ENCODE results near the gene ELOB. TPM values are rescaled to one million over a fixed set of nuclear protein-coding genes. Genes with fewer than 3 reads are reported as not detected.

Gene ELOB
- 236 and 269 TPM in 2 replicates for total RNA-seq (2014; rRNA removed; shearing (Covaris generic))

GRCh38 chr16:2777231-2777902 lies at the start of gene ELOB:
Gene ELOB, minus strand, starts transcription at chr16:2777280. Its CDS starts 41 bp downstream, at chr16:2777239.
- Histone ChIP-seq H3K4me3 (ENCODE audit: insufficient read depth, low read depth, low read length) (peak within 1 kb of the TSS; percentile 98), H3K27me3 (ENCODE audit: control insufficient read depth, insufficient read depth, low read length) (no peaks in the 10 kb centered on the region), H3K36me3 (replicated peaks; ENCODE audit: control insufficient read depth, insufficient read depth, low read length) (peaks cover 17% of the 10 kb centered on the region)
- peak; percentile 99 for DNase-seq

- Histone ChIP-seq H3K36me3 (replicated peaks; ENCODE audit: control insufficient read depth, insufficient read depth, low read length) (no peaks in the 10 kb centered on the region), H3K4me3 (ENCODE audit: insufficient read depth, low read depth, low read length) (no peak overlapping the region), H3K27me3 (ENCODE audit: control insufficient read depth, insufficient read depth, low read length) (no peaks in the 10 kb centered on the region)
- peak; percentile 28 for DNase-seq
These were observed 48.8 kb upstream of the ELOB start for GRCh38 chr16:2825906-2826305.

GRCh38 chr16:2825049-2825742 lies 48.1 kb upstream of the ELOB start:
- H3K4me3 ChIP-seq (ENCODE audit: insufficient read depth, low read depth, low read length) = no peak overlapping the region
- H3K27me3 ChIP-seq (ENCODE audit: control insufficient read depth, insufficient read depth, low read length) = no peaks in the 10 kb centered on the region
- no peaks in the 10 kb centered on the region for H3K36me3 ChIP-seq (replicated peaks; ENCODE audit: control insufficient read depth, insufficient read depth, low read length)
- peak; percentile 36 for DNase-seq

GRCh38 chr16:2824626-2825025 lies 47.5 kb upstream of the ELOB start:
- H3K4me3 ChIP-seq (ENCODE audit: insufficient read depth, low read depth, low read length) = no peak overlapping the region
- no peaks in the 10 kb centered on the region for H3K27me3 ChIP-seq (ENCODE audit: control insufficient read depth, insufficient read depth, low read length)
- no peaks in the 10 kb centered on the region for H3K36me3 ChIP-seq (replicated peaks; ENCODE audit: control insufficient read depth, insufficient read depth, low read length)
- DNase-seq = peak; percentile 47

- DNase-seq = no peak
These were observed 45.4 kb upstream of the ELOB start for GRCh38 chr16:2822496-2822895.

GRCh38 chr16:2822158-2822495 lies 45.0 kb upstream of the ELOB start:
- peak; percentile 19 for DNase-seq
- no peaks in the 10 kb centered on the region for H3K36me3 ChIP-seq (replicated peaks; ENCODE audit: control insufficient read depth, insufficient read depth, low read length)
- no peaks in the 10 kb centered on the region for H3K27me3 ChIP-seq (ENCODE audit: control insufficient read depth, insufficient read depth, low read length)
- H3K4me3 ChIP-seq (ENCODE audit: insufficient read depth, low read depth, low read length) = no peak overlapping the region

More at GRCh38 chr16:2822496-2822895, 45.4 kb upstream of the ELOB start:
- H3K36me3 ChIP-seq (replicated peaks; ENCODE audit: control insufficient read depth, insufficient read depth, low read length) = no peaks in the 10 kb centered on the region
- no peak overlapping the region for H3K4me3 ChIP-seq (ENCODE audit: insufficient read depth, low read depth, low read length)
- no peaks in the 10 kb centered on the region for H3K27me3 ChIP-seq (ENCODE audit: control insufficient read depth, insufficient read depth, low read length)

GRCh38 chr16:2821487-2822157 lies 44.5 kb upstream of the ELOB start:
- H3K36me3 ChIP-seq (replicated peaks; ENCODE audit: control insufficient read depth, insufficient read depth, low read length) = no peaks in the 10 kb centered on the region
- no peak overlapping the region for H3K4me3 ChIP-seq (ENCODE audit: insufficient read depth, low read depth, low read length)
- DNase-seq = peak; percentile 32
- H3K27me3 ChIP-seq (ENCODE audit: control insufficient read depth, insufficient read depth, low read length) = no peaks in the 10 kb centered on the region

- no peak overlapping the region for H3K4me3 ChIP-seq (ENCODE audit: insufficient read depth, low read depth, low read length)
- H3K36me3 ChIP-seq (replicated peaks; ENCODE audit: control insufficient read depth, insufficient read depth, low read length) = no peaks in the 10 kb centered on the region
- no peaks in the 10 kb centered on the region for H3K27me3 ChIP-seq (ENCODE audit: control insufficient read depth, insufficient read depth, low read length)
- DNase-seq = peak; percentile 37
These were observed 43.9 kb upstream of the ELOB start for GRCh38 chr16:2820836-2821486.

- H3K36me3 ChIP-seq (replicated peaks; ENCODE audit: control insufficient read depth, insufficient read depth, low read length) = no peaks in the 10 kb centered on the region
- no peaks in the 10 kb centered on the region for H3K27me3 ChIP-seq (ENCODE audit: control insufficient read depth, insufficient read depth, low read length)
- DNase-seq = peak; percentile 54
- no peak overlapping the region for H3K4me3 ChIP-seq (ENCODE audit: insufficient read depth, low read depth, low read length)
These were observed 43.1 kb upstream of the ELOB start for GRCh38 chr16:2819939-2820835.

GRCh38 chr16:2819179-2819938 lies 42.3 kb upstream of the ELOB start:
- Histone ChIP-seq H3K4me3 (ENCODE audit: insufficient read depth, low read depth, low read length) (no peak overlapping the region), H3K27me3 (ENCODE audit: control insufficient read depth, insufficient read depth, low read length) (no peaks in the 10 kb centered on the region), H3K36me3 (replicated peaks; ENCODE audit: control insufficient read depth, insufficient read depth, low read length) (no peaks in the 10 kb centered on the region)
- DNase-seq = peak; percentile 28

GRCh38 chr16:2818272-2818876 lies 41.3 kb upstream of the ELOB start:
- Histone ChIP-seq H3K27me3 (ENCODE audit: control insufficient read depth, insufficient read depth, low read length) (no peaks in the 10 kb centered on the region), H3K4me3 (ENCODE audit: insufficient read depth, low read depth, low read length) (no peak overlapping the region), H3K36me3 (replicated peaks; ENCODE audit: control insufficient read depth, insufficient read depth, low read length) (no peaks in the 10 kb centered on the region)
- DNase-seq = peak; percentile 42

GRCh38 chr16:2817340-2818271 lies 40.5 kb upstream of the ELOB start:
- peak; percentile 57 for DNase-seq
- H3K27me3 ChIP-seq (ENCODE audit: control insufficient read depth, insufficient read depth, low read length) = no peaks in the 10 kb centered on the region
- H3K4me3 ChIP-seq (ENCODE audit: insufficient read depth, low read depth, low read length) = no peak overlapping the region
- H3K36me3 ChIP-seq (replicated peaks; ENCODE audit: control insufficient read depth, insufficient read depth, low read length) = no peaks in the 10 kb centered on the region

Data from H7 (cell line).